Tibial nerve (tissue), 4 donors: Measurements from ENCODE around the gene AGBL1.

Source experiments
- CTCF ChIP-seq, 5 experiments: fragments of 200-600 bp in 3 of 5; fragments of 450-650 bp in 2 of 5; sonication (generic) in 3 of 5; IDR thresholded peaks; one replicate each; pipeline ENCODE4 v1.5.1; 2016 to 2019; ENCODE audit warnings: antibody characterized with exemption in 5 of 5, mild to moderate bottlenecking in 3 of 5, moderate library complexity in 2 of 5
- EP300 ChIP-seq, 2 donors: sonication (generic); formaldehyde crosslinking; IDR thresholded peaks; one replicate each; pipeline ENCODE4 v1.6.1; 2017; ENCODE audit warnings: antibody characterized with exemption in 2 of 2, mild to moderate bottlenecking in 1 of 2
- POLR2A ChIP-seq, 2 donors: fragments of 450-650 bp; IDR thresholded peaks; one replicate each; pipeline ENCODE4 v1.6.1; 2017; ENCODE audit warnings: antibody characterized with exemption in 2 of 2, mild to moderate bottlenecking in 2 of 2, moderate library complexity in 2 of 2

- no peak for TF ChIP-seq CTCF (IDR thresholded peaks at IDR 0.05)
- no peak for TF ChIP-seq POLR2A (IDR thresholded peaks at IDR 0.05)
- TF ChIP-seq EP300 (IDR thresholded peaks at IDR 0.05) = no peak
Observed at GRCh38 chr15:86877171-86877631, 797.5 kb downstream of the AGBL1 start.
